SKM-1 treated with dmso at 0.1 percent for 144 hours (cell line): ENCODE measurements around the gene MAN2A2.

Experiments
- DNase-seq: peaks from one replicate; lab custom pipeline; 2025; ENCODE audit not compliant: unreplicated experiment; lab: John Stamatoyannopoulos, UW

The MAN2A2 gene

DNA sequence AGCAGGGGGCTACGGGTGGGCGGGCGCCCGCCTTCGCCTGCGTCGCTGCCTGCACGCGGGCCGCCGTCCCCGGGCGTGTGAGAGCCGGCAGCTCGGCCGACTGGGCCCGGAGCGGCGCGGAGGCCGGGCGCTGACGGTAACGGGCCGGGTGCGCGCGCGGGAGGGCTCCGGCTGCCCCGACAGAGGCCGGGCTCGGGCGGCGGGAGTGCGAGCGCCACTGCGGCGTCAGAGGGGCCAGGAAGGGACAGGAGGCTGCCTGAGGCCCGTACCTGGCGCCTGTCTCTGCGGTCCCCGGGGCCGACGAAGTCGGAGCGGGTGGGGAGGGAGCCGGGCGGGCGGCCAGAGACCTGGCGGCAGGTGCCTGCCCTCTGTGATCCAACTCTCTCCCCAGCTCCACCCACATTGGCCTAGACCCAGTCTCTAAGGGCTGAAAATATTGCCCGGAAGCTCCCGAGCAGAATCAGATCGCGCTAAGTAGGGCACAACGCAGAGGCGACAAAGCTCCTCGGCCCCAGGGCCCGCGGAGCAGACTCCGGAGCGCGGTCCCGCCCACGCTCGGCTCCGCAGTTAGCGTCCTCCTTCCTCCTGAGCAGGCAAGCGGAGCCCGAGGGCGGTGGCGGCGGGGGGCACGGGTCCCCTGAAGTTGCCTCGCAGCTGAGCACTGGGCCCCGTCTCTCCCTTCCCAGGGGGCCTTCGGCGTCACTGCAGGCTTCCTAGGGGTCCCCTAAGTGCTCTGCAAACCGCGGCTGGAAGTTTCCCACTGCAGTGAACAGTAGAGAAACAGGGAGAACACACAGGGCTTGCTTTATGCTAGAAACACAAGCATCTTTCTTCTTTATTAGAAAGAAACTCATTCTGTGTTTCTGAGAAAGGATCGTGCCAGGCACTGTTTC is at the start of gene MAN2A2:
Gene MAN2A2 (plus strand): TSS at position 463 of the 893 bp plus-strand sequence. CDS start 906 bp downstream, outside the sequence.
- peak; percentile 39 for DNase-seq

DNA sequence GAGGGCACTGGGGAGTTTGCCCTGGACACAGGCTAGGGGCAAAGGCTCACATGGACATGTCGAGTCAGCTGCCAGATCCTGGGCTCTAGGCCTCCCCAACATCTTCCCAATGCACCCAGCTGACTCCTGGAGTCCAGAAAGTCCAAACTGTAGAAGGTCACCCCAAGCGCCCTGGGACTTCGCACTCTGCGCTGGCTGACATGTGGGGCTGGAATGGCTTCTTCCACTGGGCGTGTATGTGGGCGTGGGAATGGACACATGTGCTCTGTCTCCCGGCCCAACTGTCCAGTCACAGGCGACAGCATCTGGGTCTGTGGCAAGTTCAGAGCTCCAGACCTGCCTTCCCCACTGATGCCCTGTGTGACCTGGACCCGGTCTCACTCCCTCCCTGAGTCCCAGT is 48.0 kb upstream of the MAN2A2 start:
- DNase-seq: no peak

DNA sequence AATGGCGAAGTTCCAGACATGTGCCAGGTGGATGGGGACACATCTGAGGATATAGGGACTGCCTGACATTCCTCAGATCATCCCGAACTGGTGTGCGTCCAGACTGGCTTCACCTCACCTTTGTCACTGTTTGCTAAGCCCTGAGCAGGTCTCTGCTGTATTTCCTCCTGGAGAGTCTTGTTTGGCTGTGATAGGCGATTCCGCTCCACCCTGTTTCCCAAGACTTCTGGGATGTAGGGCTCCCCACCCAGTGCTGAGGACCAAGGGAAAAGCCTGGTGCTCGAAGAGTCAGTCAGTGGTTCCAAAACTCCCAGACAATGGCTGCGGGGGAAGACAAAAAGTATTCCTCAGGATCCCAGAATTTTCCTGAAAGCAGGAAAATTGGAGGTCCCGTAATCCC is 45.8 kb upstream of the MAN2A2 start:
- DNase-seq: no peak

- DNase-seq: no peak
Observed at GRCh38 chr15:90857883-90858443, 45.1 kb upstream of the MAN2A2 start.

- no peak for DNase-seq
Observed at GRCh38 chr15:90859234-90860131, 43.6 kb upstream of the MAN2A2 start.

GRCh38 chr15:90860450-90860849 is 42.7 kb upstream of the MAN2A2 start:
- no peak for DNase-seq

DNA sequence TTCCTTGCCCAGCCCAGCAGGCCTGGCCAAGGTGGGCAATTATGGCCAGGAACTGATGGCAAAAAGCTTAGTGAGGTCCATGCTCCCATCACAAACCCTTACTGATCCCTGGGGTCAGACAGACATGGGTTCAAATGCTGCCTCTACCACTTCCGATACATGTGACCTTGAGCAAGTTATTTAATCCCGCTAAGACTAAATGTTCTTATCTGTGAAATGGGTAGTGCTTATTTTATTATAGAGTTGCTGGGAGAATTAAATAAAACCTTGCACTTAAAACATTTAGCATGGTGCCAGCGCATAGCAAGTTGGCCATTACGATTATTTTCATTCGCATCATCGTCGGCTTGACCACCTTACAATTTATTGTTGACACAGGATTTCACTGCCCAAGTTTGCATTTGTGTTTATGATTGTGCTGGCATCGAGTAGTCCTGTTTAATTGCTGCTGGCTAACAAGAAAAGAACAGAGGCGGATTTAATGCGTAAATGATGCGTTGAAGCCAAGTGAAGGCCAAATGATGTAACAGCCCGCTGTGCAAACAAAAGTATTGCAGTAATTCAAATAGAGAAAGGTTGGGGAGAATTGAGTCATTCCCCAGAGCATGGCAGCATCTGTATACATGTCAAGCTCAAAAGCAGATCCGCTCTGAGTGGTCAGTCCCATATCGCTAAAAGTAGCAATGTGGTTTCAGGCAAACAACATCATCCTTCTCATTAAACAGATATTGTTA is 42.0 kb upstream of the MAN2A2 start:
- no peak for DNase-seq

- no peak for DNase-seq
Observed at GRCh38 chr15:90862487-90862886, 40.6 kb upstream of the MAN2A2 start.

DNA sequence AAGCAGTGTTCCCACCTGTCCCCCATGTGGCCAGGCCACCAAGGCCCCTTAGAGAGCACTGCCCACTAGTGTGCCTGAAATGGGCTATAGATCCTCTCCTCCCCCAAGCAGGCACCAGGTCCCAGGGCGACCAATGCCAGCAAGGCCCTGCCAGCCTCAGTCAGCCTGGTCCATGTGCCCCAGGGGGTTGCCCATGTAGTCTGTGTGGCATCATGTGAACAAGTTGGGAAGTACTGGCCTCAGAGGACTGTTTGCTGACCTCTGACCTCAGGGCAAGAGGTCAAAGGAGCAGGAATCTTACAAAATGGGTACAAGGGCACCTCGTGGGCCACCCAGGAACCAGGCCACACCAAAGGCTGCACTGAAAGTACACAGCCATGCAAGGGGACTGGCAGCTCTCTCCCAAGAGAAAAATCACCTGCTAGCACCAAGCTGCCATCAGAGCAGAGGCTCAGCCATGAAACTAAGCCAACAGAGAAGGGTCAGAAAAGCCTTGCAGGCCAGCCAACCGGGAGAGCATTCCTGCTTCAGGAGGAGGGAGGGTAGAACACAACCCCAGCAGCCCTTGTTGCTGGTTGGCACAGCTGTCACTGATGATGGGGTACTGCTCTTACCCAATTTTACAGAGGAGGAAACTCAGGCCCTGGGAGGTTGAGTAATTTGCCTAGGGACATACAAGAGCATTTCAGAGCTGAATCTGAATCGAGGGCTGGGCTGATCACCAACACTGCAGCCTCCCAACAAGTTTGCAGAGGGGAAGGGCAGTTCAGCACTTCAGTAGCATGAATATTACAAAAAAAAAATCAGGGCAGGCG is 39.9 kb upstream of the MAN2A2 start:
- DNase-seq: peak; percentile 79

DNA sequence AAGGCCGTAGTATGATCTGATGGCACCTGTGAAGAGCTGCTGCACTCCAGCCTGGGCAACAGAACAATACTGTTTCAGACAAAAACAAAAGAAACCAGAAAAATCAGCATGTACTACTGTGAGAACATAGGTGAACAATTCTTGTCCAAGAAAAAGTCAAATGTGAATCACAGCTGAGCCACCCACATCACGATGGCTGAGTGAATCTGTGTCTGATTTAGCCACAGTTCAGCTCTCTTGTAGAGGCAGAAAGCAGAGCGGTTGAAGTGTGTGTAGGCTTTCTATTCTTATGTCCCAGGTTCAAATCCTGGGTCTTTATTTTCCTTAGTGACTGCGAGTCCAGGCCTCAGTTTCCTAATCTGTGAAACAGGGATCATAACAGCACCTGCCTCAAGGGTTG is 39.1 kb upstream of the MAN2A2 start:
- DNase-seq: no peak

GRCh38 chr15:90864507-90864906 is 38.6 kb upstream of the MAN2A2 start:
- no peak for DNase-seq

GRCh38 chr15:90865702-90866101 is 37.4 kb upstream of the MAN2A2 start:
- DNase-seq: no peak

DNA sequence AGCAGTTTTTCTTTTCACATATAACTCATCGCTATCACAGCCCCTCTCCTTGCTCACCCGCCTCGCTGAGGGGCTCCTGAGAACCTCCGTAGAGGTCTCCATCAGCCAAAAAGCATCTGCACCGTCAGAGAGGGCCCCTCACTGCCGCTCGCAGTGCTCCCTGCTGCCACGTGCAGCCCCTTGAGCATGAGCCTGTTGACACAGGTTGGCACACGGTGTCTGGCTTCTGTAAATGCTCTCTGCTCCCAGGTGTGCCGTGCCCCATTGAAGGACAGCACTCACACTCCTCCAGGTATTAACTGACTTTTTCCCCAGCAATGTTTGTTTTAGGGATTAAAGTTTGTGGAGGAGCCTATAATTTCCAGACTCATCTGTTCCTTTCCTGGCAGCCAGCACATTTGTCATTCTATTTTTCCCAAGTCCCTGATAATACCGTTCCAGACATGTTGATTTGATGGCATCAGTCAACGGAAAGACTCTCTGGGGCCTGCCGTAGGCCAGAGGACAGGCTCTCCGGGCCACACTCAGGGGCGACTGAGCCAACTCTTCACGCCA is 36.9 kb upstream of the MAN2A2 start:
- DNase-seq: no peak

DNA sequence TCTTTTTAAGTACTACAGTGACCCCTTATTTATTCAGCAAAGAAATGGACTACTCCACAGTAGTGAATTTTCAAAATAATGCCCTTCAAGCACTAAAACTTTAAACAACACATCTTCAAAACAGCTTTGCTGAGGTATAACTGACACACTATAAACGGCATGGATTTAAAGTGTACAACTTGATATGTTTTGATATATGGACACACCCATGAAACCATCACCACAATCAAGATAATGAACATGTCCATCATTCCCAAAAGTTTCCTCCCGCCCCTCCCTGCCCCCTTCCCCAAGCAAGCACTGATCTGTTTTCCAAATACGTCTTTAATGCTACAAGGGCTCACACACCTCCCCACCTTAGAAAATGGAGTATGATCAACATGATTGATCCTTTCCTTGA is 36.3 kb upstream of the MAN2A2 start:
- no peak for DNase-seq

DNA sequence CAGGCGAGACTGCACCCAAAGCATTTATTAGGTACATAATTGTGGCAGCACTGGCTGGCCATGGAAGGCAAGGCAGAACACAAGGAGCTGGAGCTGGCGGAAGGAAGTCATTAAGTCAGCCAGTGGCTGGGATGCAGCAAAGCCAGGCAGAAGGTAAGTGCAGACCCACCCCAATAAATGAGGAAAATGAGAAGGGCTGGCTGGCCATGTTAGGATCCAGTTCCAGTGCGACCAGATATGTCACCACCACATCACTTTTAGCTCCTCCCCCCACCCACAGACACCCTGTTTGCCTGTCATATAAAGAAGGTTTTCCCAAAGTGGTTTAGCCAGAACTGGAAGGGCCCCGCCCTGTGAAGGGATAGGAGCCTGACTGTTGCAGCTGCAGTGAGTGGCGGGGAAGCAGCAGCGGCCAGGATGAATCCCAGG is 34.8 kb upstream of the MAN2A2 start, which contains the start of gene FURIN:
Gene FURIN (plus strand): TSS at position 328 of the 429 bp plus-strand sequence. CDS start 7,153 bp downstream, outside the sequence.
- DNase-seq: no peak

GRCh38 chr15:90869140-90869541 is 34.0 kb upstream of the MAN2A2 start:
- no peak for DNase-seq

- peak; percentile 88 for DNase-seq
Observed at GRCh38 chr15:90869601-90870353, 33.3 kb upstream of the MAN2A2 start.

GRCh38 chr15:90870354-90871138 is 32.6 kb upstream of the MAN2A2 start:
- DNase-seq: no peak
